Keratinocyte (primary cell): ENCODE results near the gene AOAH. TPM values are rescaled to one million over a fixed set of nuclear protein-coding genes. Genes with fewer than 3 reads are reported as not detected.

Source experiments
- DNase-seq: peaks from one replicate; pipeline ENCODE4 v3.0.0-alpha.2; 2011; ENCODE audit warnings: low read depth, missing footprints, low spot score
- FAIRE-seq: peaks from 2 replicates; lab custom pipeline; 2011; peaks lifted over from hg19 to GRCh38; lab: Jason Lieb, UNC
- H2AFZ ChIP-seq: 2 replicates; pipeline ENCODE4 v1.6.0; 2012; ENCODE audit warnings: low read length, control low read depth, inconsistent platforms; ENCODE audit not compliant: control insufficient read depth
- H3K27ac ChIP-seq: 2 replicates; pipeline ENCODE4 v1.5.1; 2011; ENCODE audit warnings: low read length; ENCODE audit not compliant: control insufficient read depth, insufficient read depth
- H3K27me3 ChIP-seq: 3 replicates; pipeline ENCODE4 v1.6.0; 2011; ENCODE audit warnings: low read length; ENCODE audit not compliant: control insufficient read depth, insufficient read depth; ENCODE audit errors: extremely low read depth
- H3K36me3 ChIP-seq, 2 experiments: 2 replicates in 1 of 2; 3 replicates in 1 of 2; pipeline ENCODE4 v1.5.1; 2011; ENCODE audit warnings: low read length in 2 of 2, mild to moderate bottlenecking in 1 of 2; ENCODE audit not compliant: control insufficient read depth in 2 of 2, insufficient read depth in 2 of 2; ENCODE audit errors: extremely low read depth in 1 of 2
- H3K4me1 ChIP-seq: 3 replicates; pipeline ENCODE4 v1.5.1; 2011; ENCODE audit warnings: low read length; ENCODE audit not compliant: control insufficient read depth, insufficient read depth; ENCODE audit errors: extremely low read depth
- H3K4me2 ChIP-seq: 3 replicates; pipeline ENCODE4 v1.6.0; 2011; ENCODE audit warnings: low read depth, low read length; ENCODE audit not compliant: control insufficient read depth, insufficient read depth; ENCODE audit errors: extremely low read depth
- H3K4me3 ChIP-seq, 3 experiments: fragments of 200-600 bp in 1 of 3; sonication (generic) in 1 of 3; 2 replicates in 2 of 3; 3 replicates in 1 of 3; pipeline ENCODE4 v1.5.1; 2011 to 2016; ENCODE audit warnings: low read length in 3 of 3, mild to moderate bottlenecking in 3 of 3, control low read depth in 2 of 3, inconsistent platforms in 1 of 3, low read depth in 1 of 3, mixed read lengths in 1 of 3, mixed run types in 1 of 3, moderate library complexity in 1 of 3; ENCODE audit not compliant: control insufficient read depth in 2 of 3, insufficient read depth in 2 of 3; ENCODE audit errors: extremely low read depth in 1 of 3
- H3K79me2 ChIP-seq: 2 replicates; pipeline ENCODE4 v1.6.0; 2012; ENCODE audit warnings: low read length; ENCODE audit not compliant: control insufficient read depth, insufficient read depth
- H3K9ac ChIP-seq: 3 replicates; pipeline ENCODE4 v1.6.0; 2011; ENCODE audit warnings: low read length; ENCODE audit not compliant: control insufficient read depth, insufficient read depth; ENCODE audit errors: extremely low read depth
- H3K9me1 ChIP-seq: 3 replicates; pipeline ENCODE4 v1.6.0; 2011; ENCODE audit warnings: low read length; ENCODE audit not compliant: control insufficient read depth, insufficient read depth; ENCODE audit errors: extremely low read depth
- H3K9me3 ChIP-seq: 2 replicates; pipeline ENCODE4 v1.5.1; 2012; ENCODE audit warnings: low read depth, low read length; ENCODE audit not compliant: control insufficient read depth
- H4K20me1 ChIP-seq: 3 replicates; pipeline ENCODE4 v1.6.0; 2011; ENCODE audit warnings: low read length; ENCODE audit not compliant: control insufficient read depth, insufficient read depth; ENCODE audit errors: extremely low read depth
- CTCF ChIP-seq, 3 experiments: IDR thresholded peaks in 1 of 3; conservative IDR thresholded peaks in 1 of 3; optimal IDR thresholded peaks in 1 of 3; 2 replicates in 2 of 3; 3 replicates in 1 of 3; pipeline versions ENCODE3 to v1.5.1; 2011; ENCODE audit warnings: low read length in 3 of 3, mild to moderate bottlenecking in 3 of 3, moderate library complexity in 2 of 3, control low read depth in 1 of 3, inconsistent platforms in 1 of 3; ENCODE audit not compliant: insufficient read depth in 2 of 3; ENCODE audit errors: extremely low read depth in 1 of 3
- EZH2 ChIP-seq: IDR thresholded peaks from one replicate; pipeline ENCODE4 v1.6.1; 2012; ENCODE audit warnings: inconsistent platforms, mild to moderate bottlenecking, low read length, moderate library complexity
- dilution Hi-C: fragments of 300-500 bp; cut with MboI; formaldehyde crosslinking; loops from one replicate; pipeline ENCODE4 v1.7.0; 2020; ENCODE audit warnings: low sequenced_read_pairs; ENCODE audit not compliant: extremely low pct_ligation_motif_present
- polyA plus RNA-seq, 5 experiments: library from polyadenylated mRNA; depleted of rRNA in 3 of 5; stranded (reverse) in 3 of 5; stranded (forward) in 1 of 5; unstranded in 1 of 5; fragments of >200 nt; gene quantifications; 1 replicate in 1 of 5; 2 replicates in 3 of 5; 3 replicates in 1 of 5; pipeline versions ENCODE4 v1.2.1 to v1.2.3, GENCODE V29; 2011 to 2012; ENCODE audit warnings: missing spikeins in 2 of 5, low read depth in 1 of 5, low replicate concordance in 1 of 5

The AOAH gene
- polyA plus RNA-seq, 1 donor (not counting 4 experiments of a cell fraction or from before 2014, with no cell fraction given): 0.43 TPM

GRCh38 chr7:36661135-36661840, 63.0 kb downstream of the AOAH start:
- Histone ChIP-seq H3K27me3 (no peaks in the 10 kb centered on the region), H3K9me1 (no peaks in the 10 kb centered on the region), H3K9ac (no peak overlapping the region), H3K27ac (no peak overlapping the region), H3K4me1 (peaks cover 16% of the 10 kb centered on the region), H3K4me3 (no peak overlapping the region), H3K9me3 (no peaks in the 10 kb centered on the region), H4K20me1 (no peaks in the 10 kb centered on the region), H2AFZ (no peak overlapping the region), H3K79me2 (no peaks in the 10 kb centered on the region), H3K4me2 (no peak overlapping the region), H3K36me3 (no peaks in the 10 kb centered on the region)
- FAIRE-seq (peak; percentile 61), DNase-seq (no peak)
- TF ChIP-seq EZH2 (no peak), CTCF (optimal IDR thresholded peaks at IDR 0.05 in 1 of 3, IDR thresholded peaks at IDR 0.05 in 1 of 3, conservative IDR thresholded peaks at IDR 0.05 in 1 of 3; ENCODE audit: extremely low read depth in 1 of 3, insufficient read depth in 2 of 3, low read length in 3 of 3) (no peak)
- dilution Hi-C loops: loop anchor here (25.0 kb wide), 1 partner anchor 174 kb away; no protein-coding TSS in a partner anchor

- Histone ChIP-seq H3K9me1 (no peaks in the 10 kb centered on the region), H3K9me3 (no peaks in the 10 kb centered on the region), H3K79me2 (no peaks in the 10 kb centered on the region), H4K20me1 (no peaks in the 10 kb centered on the region), H3K4me2 (peak overlapping the region; percentile 8), H3K27ac (peak overlapping the region; percentile 72), H3K9ac (no peak overlapping the region), H3K36me3 (no peaks in the 10 kb centered on the region), H3K4me3 (no peak overlapping the region), H3K4me1 (peaks cover 16% of the 10 kb centered on the region), H2AFZ (no peak overlapping the region), H3K27me3 (no peaks in the 10 kb centered on the region)
- no peak for TF ChIP-seq EZH2
- TF ChIP-seq CTCF (optimal IDR thresholded peaks at IDR 0.05 in 1 of 3, IDR thresholded peaks at IDR 0.05 in 1 of 3, conservative IDR thresholded peaks at IDR 0.05 in 1 of 3; ENCODE audit: extremely low read depth in 1 of 3, insufficient read depth in 2 of 3, low read length in 3 of 3): no peak
- FAIRE-seq: no peak
- DNase-seq: no peak
- dilution Hi-C loops: loop anchor here (25.0 kb wide), 1 partner anchor 172 kb away; no protein-coding TSS in a partner anchor
These were observed 64.5 kb downstream of the AOAH start for GRCh38 chr7:36659638-36660341.
